ENCODE results near the gene WDR46. TPM values are rescaled to one million over a fixed set of nuclear protein-coding genes. Genes with fewer than 3 reads are reported as not detected.

The WDR46 gene
- total and polyA plus RNA-seq, 2 donors (not counting 3 experiments of a cell fraction or from before 2014, with no cell fraction given): 61.4 to 71.2 TPM

DNA sequence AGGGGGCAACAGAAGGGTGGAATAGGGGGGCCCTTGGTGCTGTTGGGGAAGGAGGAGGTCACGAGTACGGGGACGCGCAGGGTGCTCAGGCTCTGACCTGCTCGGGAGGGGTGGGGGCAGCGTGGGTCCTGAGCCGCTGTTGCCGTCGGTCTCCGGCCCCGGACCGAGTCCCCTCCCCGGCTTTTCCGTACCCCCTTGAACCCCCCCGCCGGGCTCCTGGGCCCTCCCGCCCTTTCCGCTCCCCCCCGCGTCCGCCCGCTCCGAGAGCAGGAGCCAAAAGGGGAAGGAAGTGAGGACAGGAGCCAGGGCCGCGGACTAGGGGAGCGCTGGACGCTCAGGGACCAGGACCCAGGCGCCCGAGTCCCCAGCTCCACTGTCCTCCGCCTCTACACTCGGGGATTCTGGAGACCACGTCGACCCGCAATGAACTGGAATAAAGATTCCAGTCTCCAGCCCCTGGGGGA, 9.8 kb upstream of the WDR46 start, which contains the start of gene RGL2:
Gene RGL2 (minus strand): TSS at position 170 of the 464 bp plus-strand sequence. CDS start 332 bp downstream, outside the sequence.
- peak within 1 kb of the TSS; percentile 40 for H2AFZ ChIP-seq (ENCODE audit: low read depth, low read length)
- intact Hi-C loops (cut with micrococcal nuclease): loop anchor here (1.0 kb wide), 4 partner anchors 10 to 27 kb away; partner anchors contain the start of genes PFDN6, RPS18, TAPBP and WDR46

More for the DNA sequence above, 9.8 kb upstream of the WDR46 start, which contains the start of gene RGL2:
- H3K79me2 ChIP-seq (ENCODE audit: control insufficient read depth, insufficient read depth, low read length): peaks cover 16% of the 10 kb centered on the region
- H3K36me3 ChIP-seq (ENCODE audit: control insufficient read depth in 2 of 2, extremely low read depth in 1 of 2, insufficient read depth in 2 of 2, low read length in 2 of 2): peaks cover 0 to 13% of the 10 kb centered on the region in 2 experiments
- no peaks in the 10 kb centered on the region for H3K9me3 ChIP-seq (replicated peaks; ENCODE audit: control insufficient read depth, insufficient read depth, low read length)
- peak within 1 kb of the TSS; percentile 80 for H3K27ac ChIP-seq (ENCODE audit: insufficient read depth, low read depth, low read length)
- peak within 1 kb of the TSS; percentile 76 for H3K4me2 ChIP-seq (ENCODE audit: insufficient read depth, low read length)
- CTCF ChIA-PET: interaction anchor here (0.9 to 3.3 kb wide), 13 partner anchors 9 to 127 kb away, joined by 3 to 39 read pairs (median 10); partner anchors contain the start of genes B3GALT4, PFDN6, RPS18 and TAPBP
- peak within 1 kb of the TSS; percentile 67 to 82 (median 75) for H3K4me3 ChIP-seq (replicated peaks in 1 of 3; ENCODE audit: insufficient read depth in 1 of 3, low read depth in 1 of 3, low read length in 3 of 3)
- H3K9me1 ChIP-seq (replicated peaks; ENCODE audit: control insufficient read depth, extremely low read depth, insufficient read depth, low read length): no peaks in the 10 kb centered on the region
- TF ChIP-seq POLR2AphosphoS5 (IDR thresholded peaks at IDR 0.05; ENCODE audit: insufficient read depth, low read depth, low read length) (peak; percentile 8), GATA2 (IDR thresholded peaks at IDR 0.05; ENCODE audit: insufficient read depth, insufficient read length, low read depth, low read length) (no peak), POLR2A (IDR thresholded peaks at IDR 0.05; ENCODE audit: low read depth, low read length) (no peak)
- TF ChIP-seq, protein P1, sequence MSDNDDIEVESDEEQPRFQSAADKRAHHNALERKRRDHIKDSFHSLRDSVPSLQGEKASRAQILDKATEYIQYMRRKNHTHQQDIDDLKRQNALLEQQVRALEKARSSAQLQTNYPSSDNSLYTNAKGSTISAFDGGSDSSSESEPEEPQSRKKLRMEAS (IDR thresholded peaks at IDR 0.05; ENCODE audit: insufficient read depth, insufficient read length): no peak
- TF ChIP-seq, protein P2, sequence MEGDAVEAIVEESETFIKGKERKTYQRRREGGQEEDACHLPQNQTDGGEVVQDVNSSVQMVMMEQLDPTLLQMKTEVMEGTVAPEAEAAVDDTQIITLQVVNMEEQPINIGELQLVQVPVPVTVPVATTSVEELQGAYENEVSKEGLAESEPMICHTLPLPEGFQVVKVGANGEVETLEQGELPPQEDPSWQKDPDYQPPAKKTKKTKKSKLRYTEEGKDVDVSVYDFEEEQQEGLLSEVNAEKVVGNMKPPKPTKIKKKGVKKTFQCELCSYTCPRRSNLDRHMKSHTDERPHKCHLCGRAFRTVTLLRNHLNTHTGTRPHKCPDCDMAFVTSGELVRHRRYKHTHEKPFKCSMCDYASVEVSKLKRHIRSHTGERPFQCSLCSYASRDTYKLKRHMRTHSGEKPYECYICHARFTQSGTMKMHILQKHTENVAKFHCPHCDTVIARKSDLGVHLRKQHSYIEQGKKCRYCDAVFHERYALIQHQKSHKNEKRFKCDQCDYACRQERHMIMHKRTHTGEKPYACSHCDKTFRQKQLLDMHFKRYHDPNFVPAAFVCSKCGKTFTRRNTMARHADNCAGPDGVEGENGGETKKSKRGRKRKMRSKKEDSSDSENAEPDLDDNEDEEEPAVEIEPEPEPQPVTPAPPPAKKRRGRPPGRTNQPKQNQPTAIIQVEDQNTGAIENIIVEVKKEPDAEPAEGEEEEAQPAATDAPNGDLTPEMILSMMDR (IDR thresholded peaks at IDR 0.05; ENCODE audit: extremely low read depth in 1 of 2, insufficient read depth in 1 of 2, low read depth in 1 of 2, low read length in 2 of 2): no peak
- no peak for DNase-seq (ENCODE audit: low read depth, low spot score)
- POLR2A ChIA-PET: interaction anchor here (1.7 kb wide), 1 partner anchor 19 kb away, joined by 6 read pairs; the partner anchor contains the start of gene ZBTB22
- BruUV-seq (replicated peaks): no TSS peak
- FAIRE-seq: no peak
- H3K9ac ChIP-seq (replicated peaks; ENCODE audit: extremely low read depth, insufficient read depth, low read length): peak within 1 kb of the TSS; percentile 65
- H4K20me1 ChIP-seq (replicated peaks; ENCODE audit: control insufficient read depth, extremely low read depth, insufficient read depth, low read length): no peaks in the 10 kb centered on the region
- dilution Hi-C loops (cut with MboI; ENCODE audit: extremely low pct_ligation_motif_present, low sequenced_read_pairs): no loop called here
- H3K27me3 ChIP-seq (ENCODE audit: control insufficient read depth in 2 of 2, insufficient read depth in 2 of 2, low read length in 2 of 2): no peaks in the 10 kb centered on the region
- H3K4me1 ChIP-seq (ENCODE audit: control insufficient read depth, extremely low read depth, insufficient read depth, low read length): peaks cover 13% of the 10 kb centered on the region
